IMR-90 (cell line): ENCODE data around the gene RERE. TPM values are rescaled to one million over a fixed set of nuclear protein-coding genes. Genes with fewer than 3 reads are reported as not detected.

Experiments used
- ATAC-seq: fragments of 200-7000 bp; cut with Tn5 transposase; 2 replicates; pipeline ENCODE4 v1.9.1; 2020; ENCODE audit warnings: low read depth, mild to moderate bottlenecking, moderate library complexity
- BruUV-seq: library from RNA; stranded (reverse); fragments of 400-500 nt; replicated peaks from 2 replicates; lab custom pipeline; 2021; lab: Mats Ljungman, UMichigan
- CTCF ChIA-PET: fragments of 300-600 bp; formaldehyde crosslinking; extraction: SDS; loops from one replicate; lab custom pipeline; 2021; ENCODE audit warnings: antibody characterized with exemption; lab: Yijun Ruan, JAX
- POLR2A ChIA-PET: fragments of 300-600 bp; sonication (Branson Sonifier 250); formaldehyde crosslinking; loops from one replicate; lab custom pipeline; 2022; ENCODE audit warnings: antibody characterized with exemption; ENCODE audit not compliant: unreplicated experiment; lab: Charles Lee
- DNase-seq: peaks from one replicate; pipeline ENCODE4 v3.0.0; 2013
- H2AFZ ChIP-seq: replicated peaks from 2 replicates; pipeline ENCODE3; 2013; ENCODE audit warnings: low read length, mild to moderate bottlenecking; ENCODE audit not compliant: poor library complexity
- H2AK5ac ChIP-seq: 2 replicates; pipeline ENCODE4 v1.6.1; 2013; ENCODE audit warnings: low read depth, low read length, inconsistent platforms
- H2AK9ac ChIP-seq: replicated peaks from 2 replicates; pipeline ENCODE3; 2013; ENCODE audit warnings: mild to moderate bottlenecking, low read depth, low read length, moderate library complexity; ENCODE audit not compliant: poor library complexity
- H2BK120ac ChIP-seq: 2 replicates; pipeline ENCODE4 v1.6.1; 2013; ENCODE audit warnings: low read depth, low read length, inconsistent platforms
- H2BK15ac ChIP-seq: 3 replicates; pipeline ENCODE4 v1.6.1; 2013; ENCODE audit warnings: low read depth, low read length, inconsistent platforms
- H2BK20ac ChIP-seq: 2 replicates; pipeline ENCODE4 v1.6.1; 2013; ENCODE audit warnings: low read depth, mild to moderate bottlenecking, inconsistent platforms, low read length, moderate library complexity
- H2BK5ac ChIP-seq: 2 replicates; pipeline ENCODE4 v1.6.1; 2013; ENCODE audit warnings: mild to moderate bottlenecking, low read depth, low read length, inconsistent platforms; ENCODE audit not compliant: poor library complexity, severe bottlenecking
- H3K14ac ChIP-seq: replicated peaks from 2 replicates; pipeline ENCODE4 v1.6.1; 2013; ENCODE audit warnings: low read depth, low read length, inconsistent platforms
- H3K18ac ChIP-seq: 2 replicates; pipeline ENCODE4 v1.6.1; 2013; ENCODE audit warnings: low read depth, low read length, control low read depth
- H3K23ac ChIP-seq: 2 replicates; pipeline ENCODE4 v1.6.1; 2013; ENCODE audit warnings: low read depth, low read length, inconsistent platforms
- H3K27ac ChIP-seq: 2 replicates; pipeline ENCODE4 v1.5.1; 2013; ENCODE audit warnings: mild to moderate bottlenecking, control low read depth, low read length; ENCODE audit not compliant: insufficient read depth
- H3K27me3 ChIP-seq: 2 replicates; pipeline ENCODE4 v1.6.1; 2013; ENCODE audit warnings: low read length; ENCODE audit not compliant: control insufficient read depth, insufficient read depth
- H3K36me3 ChIP-seq: 2 replicates; pipeline ENCODE4 v1.6.1; 2013; ENCODE audit warnings: low read length, mixed read lengths; ENCODE audit not compliant: control insufficient read depth, insufficient read depth
- H3K4ac ChIP-seq: 2 replicates; pipeline ENCODE4 v1.6.1; 2013; ENCODE audit warnings: low read depth, low read length, inconsistent platforms
- H3K4me1 ChIP-seq: 2 replicates; pipeline ENCODE4 v1.6.1; 2013; ENCODE audit warnings: low read length, mixed read lengths; ENCODE audit not compliant: control insufficient read depth, insufficient read depth
- H3K4me2 ChIP-seq: 2 replicates; pipeline ENCODE4 v1.6.1; 2013; ENCODE audit warnings: low read depth, mild to moderate bottlenecking, control low read depth, low read length, moderate library complexity
- H3K4me3 ChIP-seq: 2 replicates; pipeline ENCODE4 v1.5.1; 2013; ENCODE audit warnings: low read depth, mild to moderate bottlenecking, control low read depth, low read length, moderate library complexity; ENCODE audit not compliant: insufficient read depth
- H3K56ac ChIP-seq: 2 replicates; pipeline ENCODE4 v1.6.1; 2013; ENCODE audit warnings: low read length, inconsistent platforms; ENCODE audit not compliant: insufficient read depth; ENCODE audit errors: extremely low read depth
- H3K79me1 ChIP-seq, 2 experiments: 2 replicates each; pipeline ENCODE4 v1.6.1; 2013; ENCODE audit warnings: low read length in 2 of 2, inconsistent platforms in 1 of 2, low read depth in 1 of 2
- H3K9ac ChIP-seq: 2 replicates; pipeline ENCODE4 v1.6.1; 2013; ENCODE audit warnings: low read depth, low read length, control low read depth
- H3K9me1 ChIP-seq: 2 replicates; pipeline ENCODE4 v1.6.1; 2013; ENCODE audit warnings: low read length, inconsistent platforms; ENCODE audit not compliant: insufficient read depth
- H3K9me3 ChIP-seq: 2 replicates; pipeline ENCODE4 v1.6.1; 2013; ENCODE audit warnings: low read length; ENCODE audit not compliant: control insufficient read depth, insufficient read depth
- H4K20me1 ChIP-seq: 2 replicates; pipeline ENCODE4 v1.6.1; 2013; ENCODE audit warnings: low read length, inconsistent platforms; ENCODE audit not compliant: insufficient read depth
- H4K5ac ChIP-seq: 2 replicates; pipeline ENCODE4 v1.6.1; 2013; ENCODE audit warnings: mild to moderate bottlenecking, low read depth, low read length, control low read depth
- H4K8ac ChIP-seq, 2 experiments: 2 replicates each; pipeline ENCODE4 v1.6.1; 2013; ENCODE audit warnings: low read depth in 2 of 2, low read length in 2 of 2, control low read depth in 1 of 2, inconsistent platforms in 1 of 2
- H4K91ac ChIP-seq: 2 replicates; pipeline ENCODE4 v1.6.1; 2013; ENCODE audit warnings: low read depth, low read length, inconsistent platforms; ENCODE audit not compliant: insufficient read depth
- ELK1 ChIP-seq: fragments of 150-350 bp; IDR thresholded peaks from 2 replicates; pipeline ENCODE4 v1.6.1; 2016; ENCODE audit warnings: low read depth, mild to moderate bottlenecking, low read length, moderate library complexity, borderline replicate concordance
- MXI1 ChIP-seq: IDR thresholded peaks from 2 replicates; pipeline ENCODE4 v1.6.1; 2012; ENCODE audit warnings: low read depth, mild to moderate bottlenecking, low read length, moderate library complexity, borderline replicate concordance
- NFE2L2 ChIP-seq: fragments of 150-350 bp; IDR thresholded peaks from 2 replicates; pipeline ENCODE4 v1.6.1; 2016; ENCODE audit warnings: low read depth, mild to moderate bottlenecking, low read length
- RFX5 ChIP-seq: IDR thresholded peaks from 2 replicates; pipeline ENCODE4 v1.8.0; 2012; ENCODE audit warnings: low read depth, mild to moderate bottlenecking, low read length, moderate library complexity
- WGBS, 2 experiments: methylation state at CpG; one replicate each; pipeline versions ENCODE4 v1.1.5 to v1.1.7; 2013; ENCODE audit warnings: missing lambda C conversion rate in 2 of 2; ENCODE audit not compliant: insufficient read length in 1 of 2; ENCODE audit errors: extremely low coverage in 2 of 2; 5-methylcytosine and 5-hydroxymethylcytosine counted together
- dilution Hi-C: fragments of 300-500 bp; cut with HindIII; formaldehyde crosslinking; loops from one replicate; pipeline ENCODE4 v1.14.3; 2018; ENCODE audit warnings: low sequenced_read_pairs; ENCODE audit not compliant: unreplicated experiment
- in situ Hi-C: fragments of 300-500 bp; cut with MboI; formaldehyde crosslinking; loops from 3 replicates; pipeline ENCODE4 v1.14.3; 2019; ENCODE audit warnings: low sequenced_read_pairs, inconsistent platforms, mixed read lengths
- intact Hi-C: fragments of 100-400 bp; cut with micrococcal nuclease; formaldehyde crosslinking; loops from 2 replicates; pipeline ENCODE4 v1.10.0; 2022
- polyA plus RNA-seq, 3 experiments: library from polyadenylated mRNA; depleted of rRNA; stranded (reverse); fragments of >200 nt; gene quantifications; 2 replicates each; pipeline ENCODE4 v1.2.3, GENCODE V29; 2012; ENCODE audit warnings: low replicate concordance in 1 of 3
- total RNA-seq: library from RNA; depleted of rRNA; stranded (reverse); fragments of >200 nt; gene quantifications from 2 replicates; pipeline ENCODE4 v1.2.3, GENCODE V29; 2012

The RERE gene
- total and polyA plus RNA-seq, 2 of the 4 experiments (the other 2 are of a cell fraction), result 11.5 to 25.1 TPM

- no peak for ATAC-seq
- no peak overlapping the region for H3K9ac ChIP-seq
- no peak overlapping the region for H3K4me3 ChIP-seq
- intact Hi-C loops (no loop called here), dilution Hi-C loops (no loop called here), in situ Hi-C loops (no loop called here)
- no peak for TF ChIP-seq MXI1
- TF ChIP-seq RFX5, result no peak
- no peak for TF ChIP-seq NFE2L2
- TF ChIP-seq ELK1, result no peak
- H4K5ac ChIP-seq, result no peak overlapping the region
- H3K4me1 ChIP-seq, result peaks cover 2% of the 10 kb centered on the region
- ChIA-PET CTCF (no interaction called here), POLR2A (interaction anchor here (0.6 kb wide), 1 partner anchor 615 kb away, joined by 3 read pairs; no protein-coding TSS in a partner anchor)
- no peak overlapping the region for H3K4ac ChIP-seq
- no peaks in the 10 kb centered on the region for H4K20me1 ChIP-seq
- H3K36me3 ChIP-seq, result peaks cover 12% of the 10 kb centered on the region; the same call in 1 of the 2 replicates
- H3K27me3 ChIP-seq, result no peaks in the 10 kb centered on the region
- no peak overlapping the region for H3K27ac ChIP-seq
- H2BK120ac ChIP-seq, result no peak overlapping the region
- no peak overlapping the region for H4K91ac ChIP-seq
- no peak overlapping the region for H3K23ac ChIP-seq
- 96% methylated on average over 14 of the region's 25 CpGs; no CpG with 5 or more reads in 1 of the 2 experiments for WGBS, 2 experiments
- H4K8ac ChIP-seq, result no peak overlapping the region
- H2BK5ac ChIP-seq, result no peak overlapping the region
- BruUV-seq, result no TSS peak
- H3K79me1 ChIP-seq, result 0 out of 4 replicates have a peak, but pooled peaks cover 0 to under 1% of the 10 kb centered on the region in 2 experiments
- H3K56ac ChIP-seq, result no peak overlapping the region
- no peak for DNase-seq
- H3K9me1 ChIP-seq, result peaks cover under 1% of the 10 kb centered on the region
- H3K4me2 ChIP-seq, result no peak overlapping the region
- H2AK9ac ChIP-seq, result no peak overlapping the region
- no peak overlapping the region for H2BK15ac ChIP-seq
- H2BK20ac ChIP-seq, result no peak overlapping the region
- no peak overlapping the region for H3K14ac ChIP-seq
- no peak overlapping the region for H2AK5ac ChIP-seq
- no peak overlapping the region for H3K18ac ChIP-seq
- no peaks in the 10 kb centered on the region for H3K9me3 ChIP-seq
- no peak overlapping the region for H2AFZ ChIP-seq
Observed at GRCh38 chr1:8337776-8338525, 479.5 kb downstream of the RERE start.
